Measurements from ENCODE around the gene PCSK6.

- TF ChIP-seq CTCF (IDR thresholded peaks at IDR 0.05) (no peak), POLR2A (IDR thresholded peaks at IDR 0.05) (no peak)
Measured at GRCh38 chr15:101474983-101475382, 14.5 kb downstream of the PCSK6 start.

Measured in Peyer's patch (tissue), 4 donors.